Astrocyte (in vitro differentiated cells and primary cell): Measurements from ENCODE around the gene MSMO1.

Experiments used
- EZH2 ChIP-seq: IDR thresholded peaks from 2 replicates; pipeline ENCODE4 v1.6.1; 2012; ENCODE audit warnings: mild to moderate bottlenecking, low read length, inconsistent platforms; ENCODE audit not compliant: insufficient read depth
- TF ChIP-seq, protein P1 (sequence below): IDR thresholded peaks from 2 replicates; pipeline ENCODE4 v1.5.1; 2011; ENCODE audit warnings: low read depth, mild to moderate bottlenecking, inconsistent platforms, low read length, moderate library complexity; ENCODE audit not compliant: insufficient read depth

DNA sequence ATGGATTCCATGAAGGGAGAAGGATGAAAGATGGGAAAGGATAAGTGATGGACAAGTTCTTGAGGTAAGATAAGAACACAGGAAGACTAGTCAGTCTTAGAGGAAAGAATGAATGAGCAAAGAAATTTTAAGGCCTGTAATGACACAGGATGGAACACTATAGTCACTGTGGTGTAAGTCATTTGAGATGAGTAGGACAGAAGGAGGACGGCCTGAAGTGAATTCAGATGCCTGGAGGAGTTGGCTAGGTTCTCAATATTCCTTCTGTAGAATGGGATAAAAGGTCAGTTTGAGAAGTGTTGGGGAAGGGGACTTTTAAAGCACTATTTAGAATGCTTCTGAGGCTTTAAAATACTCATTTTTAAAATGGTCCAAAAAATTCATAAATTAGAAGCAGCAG, 3.9 kb downstream of the MSMO1 start:
- TF ChIP-seq EZH2 = no peak
- TF ChIP-seq, protein P1, sequence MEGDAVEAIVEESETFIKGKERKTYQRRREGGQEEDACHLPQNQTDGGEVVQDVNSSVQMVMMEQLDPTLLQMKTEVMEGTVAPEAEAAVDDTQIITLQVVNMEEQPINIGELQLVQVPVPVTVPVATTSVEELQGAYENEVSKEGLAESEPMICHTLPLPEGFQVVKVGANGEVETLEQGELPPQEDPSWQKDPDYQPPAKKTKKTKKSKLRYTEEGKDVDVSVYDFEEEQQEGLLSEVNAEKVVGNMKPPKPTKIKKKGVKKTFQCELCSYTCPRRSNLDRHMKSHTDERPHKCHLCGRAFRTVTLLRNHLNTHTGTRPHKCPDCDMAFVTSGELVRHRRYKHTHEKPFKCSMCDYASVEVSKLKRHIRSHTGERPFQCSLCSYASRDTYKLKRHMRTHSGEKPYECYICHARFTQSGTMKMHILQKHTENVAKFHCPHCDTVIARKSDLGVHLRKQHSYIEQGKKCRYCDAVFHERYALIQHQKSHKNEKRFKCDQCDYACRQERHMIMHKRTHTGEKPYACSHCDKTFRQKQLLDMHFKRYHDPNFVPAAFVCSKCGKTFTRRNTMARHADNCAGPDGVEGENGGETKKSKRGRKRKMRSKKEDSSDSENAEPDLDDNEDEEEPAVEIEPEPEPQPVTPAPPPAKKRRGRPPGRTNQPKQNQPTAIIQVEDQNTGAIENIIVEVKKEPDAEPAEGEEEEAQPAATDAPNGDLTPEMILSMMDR = no peak
